HG03565 (cell line): ENCODE measurements around the gene EPHA3.

ENCODE experiments used
- ATAC-seq: cut with Tn5 transposase; IDR thresholded peaks from one replicate; pipeline ENCODE4 v1.9.1; 2021; ENCODE audit warnings: mild to moderate bottlenecking, moderate library complexity; ENCODE audit not compliant: unreplicated experiment

The EPHA3 gene

DNA sequence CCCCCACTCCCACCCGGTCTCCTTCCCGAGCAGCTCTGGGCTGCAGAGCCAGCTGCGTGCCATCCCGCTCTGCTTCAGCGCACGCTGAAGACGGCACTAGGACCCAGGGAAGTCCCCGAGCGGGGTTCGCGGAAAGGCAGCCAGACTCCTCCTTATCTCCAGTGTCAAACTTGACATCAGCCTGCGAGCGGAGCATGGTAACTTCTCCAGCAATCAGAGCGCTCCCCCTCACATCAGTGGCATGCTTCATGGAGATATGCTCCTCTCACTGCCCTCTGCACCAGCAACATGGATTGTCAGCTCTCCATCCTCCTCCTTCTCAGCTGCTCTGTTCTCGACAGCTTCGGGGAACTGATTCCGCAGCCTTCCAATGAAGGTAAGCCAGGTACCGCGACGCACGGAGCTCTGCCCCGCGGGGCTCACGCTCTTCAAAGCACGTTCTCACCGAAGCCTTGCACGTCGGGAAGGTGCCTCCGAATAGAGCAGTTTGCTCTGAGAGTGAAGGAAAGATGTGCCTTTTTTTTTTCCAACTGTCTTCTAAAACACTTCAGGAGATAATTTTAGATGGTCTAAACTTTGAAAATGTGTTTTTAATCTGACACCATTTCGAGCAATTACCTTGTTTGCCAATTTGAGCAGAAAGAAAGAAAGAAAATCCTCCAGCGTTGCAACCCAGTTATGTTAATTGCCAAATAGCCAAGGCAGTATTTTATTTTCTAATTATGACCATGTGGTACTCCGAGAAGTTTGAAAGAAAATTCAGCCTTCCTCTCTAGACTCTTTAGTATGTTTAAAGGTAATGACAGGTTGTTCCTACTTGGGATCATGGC lies at the start of gene EPHA3:
EPHA3 (plus strand) TSS at position 161 of the 830 bp plus-strand sequence; CDS start at position 289, 128 bp downstream.
- ATAC-seq: peak; percentile 95

GRCh38 chr3:89058371-89058770 lies 49.0 kb upstream of the EPHA3 start:
- no peak for ATAC-seq

- ATAC-seq: no peak
These were observed 48.1 kb upstream of the EPHA3 start for GRCh38 chr3:89059211-89059925.

DNA sequence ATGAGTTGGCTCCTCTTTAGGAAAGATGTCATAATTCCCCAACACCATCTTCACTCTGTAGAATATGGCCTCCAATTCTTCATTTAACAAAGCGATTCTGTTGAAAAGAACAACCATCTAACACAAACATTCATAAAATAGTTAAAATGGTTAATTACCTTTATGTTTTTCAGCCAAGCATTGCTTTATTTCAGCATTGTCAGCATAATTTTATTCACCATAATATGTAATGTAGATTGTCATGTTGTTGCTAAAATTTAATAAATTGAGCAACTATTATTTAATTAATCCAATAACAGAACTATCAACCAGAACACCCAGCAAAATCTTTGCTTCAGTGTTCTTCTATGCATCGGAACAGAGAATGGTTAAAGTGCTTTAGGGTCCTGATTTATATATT lies 46.2 kb upstream of the EPHA3 start:
- ATAC-seq: no peak

DNA sequence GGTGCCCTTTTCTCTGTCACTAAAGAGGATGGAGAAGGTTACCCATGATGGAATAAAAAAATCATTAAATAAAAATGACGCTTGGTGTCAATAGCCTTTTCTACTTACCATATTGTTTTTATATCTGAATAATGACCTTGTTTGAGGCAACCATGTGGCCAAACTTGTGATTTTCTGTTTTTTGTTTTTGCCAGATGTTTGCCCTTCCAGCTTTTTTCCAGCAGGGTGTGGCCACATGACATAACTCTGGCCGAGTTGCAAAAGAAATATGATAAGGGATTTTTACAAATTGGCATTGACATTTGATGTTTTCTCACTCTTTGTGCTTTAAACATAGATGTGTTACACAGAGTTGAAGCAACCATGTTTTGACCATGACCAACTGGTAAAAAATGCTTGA lies 39.7 kb upstream of the EPHA3 start:
- ATAC-seq: no peak

GRCh38 chr3:89072642-89073041 lies 34.8 kb upstream of the EPHA3 start:
- no peak for ATAC-seq

GRCh38 chr3:89079944-89080343 lies 27.5 kb upstream of the EPHA3 start:
- ATAC-seq: no peak

DNA sequence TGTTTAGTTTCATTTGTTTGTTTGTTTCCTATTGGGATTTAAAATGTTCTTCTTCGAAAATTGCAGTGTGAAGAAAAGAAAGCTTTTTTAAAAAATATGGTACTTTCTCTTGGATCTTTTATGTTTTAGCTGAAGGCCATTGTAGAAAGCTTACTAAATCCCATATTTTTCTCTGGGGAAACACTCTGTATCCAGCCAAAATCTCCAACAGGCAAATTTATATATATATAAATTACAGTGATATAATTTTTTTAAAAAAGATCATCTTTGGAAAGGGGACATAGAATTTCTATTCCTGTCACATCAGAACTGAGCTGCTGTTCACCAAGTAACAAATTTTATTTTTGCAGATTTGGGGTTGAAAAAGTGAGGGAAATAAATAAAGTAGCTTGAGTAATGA lies 19.6 kb upstream of the EPHA3 start:
- ATAC-seq: no peak

- no peak for ATAC-seq
These were observed 9.2 kb upstream of the EPHA3 start for GRCh38 chr3:89098173-89098572.

GRCh38 chr3:89098964-89099585 lies 8.3 kb upstream of the EPHA3 start:
- peak; percentile 98 for ATAC-seq

DNA sequence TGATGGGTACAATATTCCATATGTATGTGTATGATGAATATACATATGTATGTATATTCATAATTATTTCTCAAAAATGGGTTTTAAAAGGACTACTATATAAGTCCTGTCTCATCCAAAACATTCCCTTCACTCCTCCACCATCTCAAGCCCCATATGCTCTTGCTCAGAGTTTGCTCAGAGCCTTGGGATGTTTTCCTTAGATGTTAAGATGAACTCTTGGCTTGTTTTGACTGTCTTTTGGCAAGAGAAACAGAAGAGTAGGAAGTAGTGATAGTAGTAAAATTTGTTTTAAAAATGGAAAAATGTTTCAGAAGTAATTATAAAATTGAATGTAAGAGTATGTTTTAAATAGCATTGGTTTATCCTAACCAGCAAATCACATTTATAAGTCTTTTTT lies 6.2 kb upstream of the EPHA3 start:
- no peak for ATAC-seq

- ATAC-seq: no peak
These were observed 5.5 kb upstream of the EPHA3 start for GRCh38 chr3:89101921-89102320.

- no peak for ATAC-seq
These were observed 2.9 kb upstream of the EPHA3 start for GRCh38 chr3:89104499-89104898.

- ATAC-seq: no peak
These were observed 1.9 kb upstream of the EPHA3 start for GRCh38 chr3:89105503-89105902.

- no peak for ATAC-seq
These were observed 800 bp downstream of the EPHA3 start for GRCh38 chr3:89108291-89108550.

DNA sequence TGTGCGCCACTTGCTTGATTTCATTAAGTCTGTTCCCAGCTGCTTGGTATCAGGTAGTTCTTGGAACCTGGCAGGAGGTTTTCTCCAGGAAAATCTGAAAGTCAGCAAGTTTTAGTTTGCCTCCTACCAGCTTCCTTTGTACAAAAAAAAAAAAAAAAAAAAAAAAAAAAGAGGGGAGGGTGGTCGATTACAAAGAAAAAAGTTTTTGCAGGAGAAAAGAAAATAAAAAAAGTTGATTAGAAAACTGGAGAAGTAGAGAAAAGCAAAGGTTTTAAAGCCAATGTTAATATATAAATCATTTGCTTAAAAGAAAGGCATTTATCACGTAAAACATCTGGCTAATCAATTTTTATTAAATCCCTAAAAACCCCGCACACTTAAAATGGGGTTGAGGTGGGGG lies 5.9 kb downstream of the EPHA3 start:
- ATAC-seq: no peak

DNA sequence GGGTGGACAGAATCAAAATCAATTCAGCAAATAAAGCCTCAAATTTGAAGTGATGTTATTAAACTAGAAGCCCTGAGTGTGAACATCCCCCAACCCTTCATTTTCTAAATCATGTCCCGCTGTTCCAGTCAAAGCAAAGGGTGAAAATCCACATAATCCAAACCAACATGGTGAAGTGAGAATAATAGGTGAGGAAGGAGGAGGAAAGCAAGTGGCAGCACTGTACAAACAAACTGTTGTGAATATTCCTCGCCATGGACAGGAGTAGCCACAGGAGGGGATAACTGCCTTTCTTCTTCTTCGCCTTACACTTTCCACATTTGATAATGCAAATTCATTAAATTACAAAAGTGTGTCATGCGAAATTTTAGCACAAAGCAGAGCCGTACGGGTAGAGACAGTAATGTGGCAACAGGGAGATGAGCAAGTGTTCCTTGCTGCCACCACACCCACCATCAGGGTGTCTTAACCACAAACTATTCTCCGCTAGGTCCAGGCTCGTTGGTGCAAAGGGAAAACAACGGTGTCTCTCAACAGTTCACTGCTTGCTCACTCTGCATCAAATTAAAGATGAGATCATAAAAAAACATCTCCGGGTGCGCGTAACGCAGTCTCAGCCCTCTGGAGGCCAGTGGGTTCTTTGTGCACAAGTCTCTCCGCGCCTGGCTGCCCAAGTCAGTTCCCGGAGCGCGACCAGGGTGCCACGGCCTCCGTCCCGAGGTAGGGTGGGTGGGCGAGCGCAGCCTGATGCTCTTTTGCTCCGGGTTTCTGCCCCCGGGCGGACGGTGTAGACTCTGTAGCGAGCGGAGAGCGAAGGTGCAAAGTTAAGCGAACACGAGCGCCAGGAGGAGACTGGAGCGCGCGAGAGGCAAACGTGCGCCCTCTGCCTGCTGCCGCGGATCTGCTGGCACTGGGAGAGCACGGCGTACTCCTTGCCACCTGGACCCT lies 6.7 kb downstream of the EPHA3 start:
- peak; percentile 92 for ATAC-seq

DNA sequence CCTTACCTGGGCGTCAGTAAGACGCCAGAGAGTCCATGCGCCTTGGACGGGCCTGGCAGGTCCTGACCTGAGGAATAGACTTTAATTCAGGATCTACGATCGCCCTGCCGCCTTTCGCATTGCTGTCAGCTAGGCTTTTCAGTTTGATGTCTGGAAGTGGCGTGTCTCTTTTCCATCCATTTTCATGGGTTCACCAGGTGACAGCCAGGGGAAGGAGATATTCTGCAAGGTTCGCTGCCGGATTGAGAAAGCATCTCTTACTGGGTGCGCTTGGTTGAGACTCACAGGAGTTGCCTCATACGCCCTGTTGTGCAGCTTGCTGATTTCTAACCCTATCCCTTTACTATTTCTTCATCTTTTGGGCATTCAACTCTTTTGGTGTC lies 7.4 kb downstream of the EPHA3 start:
- ATAC-seq: no peak

DNA sequence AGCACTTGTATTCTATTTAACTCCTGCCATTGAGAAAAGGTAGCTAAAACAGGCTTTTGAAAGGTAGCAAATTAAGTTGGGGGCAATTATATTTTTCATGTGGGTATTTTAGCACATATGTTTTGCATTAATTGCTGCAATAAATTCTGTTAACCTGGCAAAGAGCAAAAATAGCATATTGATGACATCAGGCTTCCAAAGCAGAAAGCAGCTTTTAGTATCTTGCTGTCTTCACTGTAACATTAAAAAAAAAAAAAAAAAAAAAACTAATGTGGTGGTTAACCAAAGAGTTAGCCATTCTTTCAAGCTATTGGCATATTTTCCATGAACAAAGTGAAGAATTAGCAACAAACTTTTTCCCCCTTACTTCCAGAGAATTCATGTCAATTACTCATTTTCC lies 9.1 kb downstream of the EPHA3 start:
- no peak for ATAC-seq

- ATAC-seq: no peak
These were observed 30.6 kb downstream of the EPHA3 start for GRCh38 chr3:89138048-89138447.

DNA sequence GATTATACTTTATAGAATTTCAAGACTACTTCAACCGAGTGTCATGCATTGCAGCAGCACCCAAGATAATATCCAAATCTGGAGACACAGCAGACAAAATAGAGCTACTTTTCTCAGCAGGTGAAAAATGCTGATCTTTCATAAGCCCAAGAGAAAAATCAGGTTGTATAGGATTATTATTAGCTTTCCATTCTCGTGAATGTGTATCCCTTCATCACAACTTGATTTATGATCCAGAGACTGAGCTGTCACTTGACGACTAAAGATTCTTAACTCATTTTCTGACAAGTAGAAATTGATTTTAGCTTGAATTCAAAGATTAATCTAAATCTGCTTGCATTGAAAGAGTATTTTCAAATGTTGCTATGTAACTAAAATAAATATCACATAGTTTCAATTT lies 32.4 kb downstream of the EPHA3 start:
- ATAC-seq: no peak
